GM21786 (cell line): Measurements from ENCODE around the gene FOXI3.
"Not testable (repeated sequence)": the region's sequence is repeated elsewhere in the genome, so short reads cannot be mapped to it uniquely, and the experiment has no call there.

Experiments
- ATAC-seq: cut with Tn5 transposase; IDR thresholded peaks from one replicate; pipeline ENCODE4 v1.9.1; 2021; ENCODE audit not compliant: unreplicated experiment

FOXI3 gene

GRCh38 chr2:88442473-88442872, 10.0 kb downstream of the FOXI3 start:
- ATAC-seq: no peak

- ATAC-seq: no peak
Observed at GRCh38 chr2:88442061-88442460, 10.4 kb downstream of the FOXI3 start.

GRCh38 chr2:88437010-88437409, 15.5 kb downstream of the FOXI3 start:
- ATAC-seq: no peak

GRCh38 chr2:88429929-88430328, 22.6 kb downstream of the FOXI3 start:
- no peak for ATAC-seq

GRCh38 chr2:88423733-88424132, 28.8 kb downstream of the FOXI3 start:
- no peak for ATAC-seq

GRCh38 chr2:88419051-88419450, 33.4 kb downstream of the FOXI3 start:
- ATAC-seq: not testable (repeated sequence)

GRCh38 chr2:88416016-88416663, 36.4 kb downstream of the FOXI3 start:
- no peak for ATAC-seq

GRCh38 chr2:88408870-88409269, 43.6 kb downstream of the FOXI3 start:
- not testable (repeated sequence) for ATAC-seq

GRCh38 chr2:88400037-88400767, 52.3 kb downstream of the FOXI3 start:
- no peak for ATAC-seq

- no peak for ATAC-seq
Observed at GRCh38 chr2:88398180-88398579, 54.3 kb downstream of the FOXI3 start.
